Body of pancreas (tissue), 4 donors: Measurements from ENCODE around the gene CAMK2G.

ENCODE experiments used
- POLR2A ChIP-seq, 3 donors: fragments of 450-650 bp; IDR thresholded peaks; one replicate each; pipeline ENCODE4 v1.6.1; 2016; ENCODE audit warnings: antibody characterized with exemption in 3 of 3, mild to moderate bottlenecking in 2 of 3
- TF ChIP-seq, protein P1 (sequence below), 7 experiments: fragments of 450-650 bp in 4 of 7; fragments of 200-600 bp in 3 of 7; sonication (generic) in 3 of 7; IDR thresholded peaks; one replicate each; pipeline ENCODE4 v1.5.1; 2016 to 2019; ENCODE audit warnings: antibody characterized with exemption in 7 of 7

DNA sequence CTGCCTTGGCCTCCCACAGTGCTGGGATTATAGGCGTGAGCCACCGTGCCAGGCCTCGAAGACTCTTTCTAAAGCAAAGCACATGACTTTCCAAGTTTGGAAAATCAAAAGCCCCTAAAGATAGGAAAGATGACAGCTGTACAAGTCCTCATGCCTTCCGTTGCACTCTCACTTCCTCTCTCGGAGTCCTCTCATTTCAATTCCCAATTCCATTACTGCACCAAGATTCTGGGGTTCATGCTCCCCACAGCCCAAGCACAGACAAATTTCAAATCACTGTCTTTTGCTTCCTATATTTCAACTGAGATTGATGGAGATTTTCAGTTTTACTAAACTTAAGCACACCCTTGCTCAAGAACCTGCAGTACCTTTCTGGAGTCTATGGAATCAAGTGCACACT, 25.7 kb upstream of the CAMK2G start:
- TF ChIP-seq, protein P1, sequence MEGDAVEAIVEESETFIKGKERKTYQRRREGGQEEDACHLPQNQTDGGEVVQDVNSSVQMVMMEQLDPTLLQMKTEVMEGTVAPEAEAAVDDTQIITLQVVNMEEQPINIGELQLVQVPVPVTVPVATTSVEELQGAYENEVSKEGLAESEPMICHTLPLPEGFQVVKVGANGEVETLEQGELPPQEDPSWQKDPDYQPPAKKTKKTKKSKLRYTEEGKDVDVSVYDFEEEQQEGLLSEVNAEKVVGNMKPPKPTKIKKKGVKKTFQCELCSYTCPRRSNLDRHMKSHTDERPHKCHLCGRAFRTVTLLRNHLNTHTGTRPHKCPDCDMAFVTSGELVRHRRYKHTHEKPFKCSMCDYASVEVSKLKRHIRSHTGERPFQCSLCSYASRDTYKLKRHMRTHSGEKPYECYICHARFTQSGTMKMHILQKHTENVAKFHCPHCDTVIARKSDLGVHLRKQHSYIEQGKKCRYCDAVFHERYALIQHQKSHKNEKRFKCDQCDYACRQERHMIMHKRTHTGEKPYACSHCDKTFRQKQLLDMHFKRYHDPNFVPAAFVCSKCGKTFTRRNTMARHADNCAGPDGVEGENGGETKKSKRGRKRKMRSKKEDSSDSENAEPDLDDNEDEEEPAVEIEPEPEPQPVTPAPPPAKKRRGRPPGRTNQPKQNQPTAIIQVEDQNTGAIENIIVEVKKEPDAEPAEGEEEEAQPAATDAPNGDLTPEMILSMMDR (IDR thresholded peaks at IDR 0.05), result no peak
- no peak for TF ChIP-seq POLR2A (IDR thresholded peaks at IDR 0.05)
